Ishikawa (cell line): ENCODE measurements around the gene NOTCH3.
A peak's percentile ranks its signal among the peaks of the same experiment; 100 is the strongest.

Experiments used
- CEBPB ChIP-seq: IDR thresholded peaks from 2 replicates; pipeline ENCODE4 v1.6.1; 2012
- CREB1 ChIP-seq: IDR thresholded peaks from 2 replicates; pipeline ENCODE4 v1.6.1; 2012; ENCODE audit warnings: low read depth
- EGR1 ChIP-seq: IDR thresholded peaks from 2 replicates; pipeline ENCODE4 v1.6.1; 2012
- EP300 ChIP-seq: IDR thresholded peaks from 2 replicates; pipeline ENCODE4 v1.6.1; 2012; ENCODE audit warnings: borderline replicate concordance
- FOXM1 ChIP-seq: IDR thresholded peaks from 2 replicates; pipeline ENCODE4 v1.6.1; 2012; ENCODE audit warnings: low read depth, borderline replicate concordance
- NFIC ChIP-seq: IDR thresholded peaks from 2 replicates; pipeline ENCODE4 v1.6.1; 2012
- RAD21 ChIP-seq: IDR thresholded peaks from 2 replicates; pipeline ENCODE4 v1.6.1; 2012; ENCODE audit warnings: low read depth
- REST ChIP-seq: IDR thresholded peaks from 2 replicates; pipeline ENCODE4 v1.6.1; 2012; ENCODE audit warnings: low read depth, mild to moderate bottlenecking
- TAF1 ChIP-seq: IDR thresholded peaks from 2 replicates; pipeline ENCODE4 v1.6.1; 2012; ENCODE audit warnings: low read depth, mild to moderate bottlenecking
- TCF12 ChIP-seq: IDR thresholded peaks from 2 replicates; pipeline ENCODE4 v1.6.1; 2012; ENCODE audit warnings: low read depth
- TEAD4 ChIP-seq: IDR thresholded peaks from 2 replicates; pipeline ENCODE4 v1.6.1; 2012
- USF1 ChIP-seq: IDR thresholded peaks from 2 replicates; pipeline ENCODE4 v1.6.1; 2012
- YY1 ChIP-seq: IDR thresholded peaks from 2 replicates; pipeline ENCODE4 v1.6.1; 2012; ENCODE audit warnings: low read depth
- ZBTB7A ChIP-seq: IDR thresholded peaks from 2 replicates; pipeline ENCODE4 v1.6.1; 2012; ENCODE audit warnings: low read depth
- TF ChIP-seq, protein P1 (sequence below): IDR thresholded peaks from 2 replicates; pipeline ENCODE4 v1.6.1; 2012

NOTCH3 gene

GRCh38 chr19:15200553-15201364 lies at the start of gene NOTCH3:
TSS of gene NOTCH3 (minus strand) at chr19:15200995. CDS start at chr19:15200905, 90 bp downstream.
- peak; percentile 40; the same call in 1 of the 2 replicates for TF ChIP-seq TAF1
- TF ChIP-seq, protein P1, sequence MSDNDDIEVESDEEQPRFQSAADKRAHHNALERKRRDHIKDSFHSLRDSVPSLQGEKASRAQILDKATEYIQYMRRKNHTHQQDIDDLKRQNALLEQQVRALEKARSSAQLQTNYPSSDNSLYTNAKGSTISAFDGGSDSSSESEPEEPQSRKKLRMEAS = no peak
- TF ChIP-seq EGR1 = peak; percentile 85

- TF ChIP-seq, protein P1 = no peak
- no peak for TF ChIP-seq EP300
- no peak for TF ChIP-seq FOXM1
- no peak for TF ChIP-seq EGR1
- no peak for TF ChIP-seq TEAD4
- TF ChIP-seq TAF1 = no peak
- no peak for TF ChIP-seq TCF12
- TF ChIP-seq CEBPB = no peak
- TF ChIP-seq NFIC = no peak
- TF ChIP-seq REST = no peak
- TF ChIP-seq CREB1 = no peak
- no peak for TF ChIP-seq RAD21
- TF ChIP-seq ZBTB7A = no peak
- TF ChIP-seq YY1 = no peak
- no peak for TF ChIP-seq USF1
Observed at GRCh38 chr19:15250640-15250993, 49.8 kb upstream of the NOTCH3 start.

DNA sequence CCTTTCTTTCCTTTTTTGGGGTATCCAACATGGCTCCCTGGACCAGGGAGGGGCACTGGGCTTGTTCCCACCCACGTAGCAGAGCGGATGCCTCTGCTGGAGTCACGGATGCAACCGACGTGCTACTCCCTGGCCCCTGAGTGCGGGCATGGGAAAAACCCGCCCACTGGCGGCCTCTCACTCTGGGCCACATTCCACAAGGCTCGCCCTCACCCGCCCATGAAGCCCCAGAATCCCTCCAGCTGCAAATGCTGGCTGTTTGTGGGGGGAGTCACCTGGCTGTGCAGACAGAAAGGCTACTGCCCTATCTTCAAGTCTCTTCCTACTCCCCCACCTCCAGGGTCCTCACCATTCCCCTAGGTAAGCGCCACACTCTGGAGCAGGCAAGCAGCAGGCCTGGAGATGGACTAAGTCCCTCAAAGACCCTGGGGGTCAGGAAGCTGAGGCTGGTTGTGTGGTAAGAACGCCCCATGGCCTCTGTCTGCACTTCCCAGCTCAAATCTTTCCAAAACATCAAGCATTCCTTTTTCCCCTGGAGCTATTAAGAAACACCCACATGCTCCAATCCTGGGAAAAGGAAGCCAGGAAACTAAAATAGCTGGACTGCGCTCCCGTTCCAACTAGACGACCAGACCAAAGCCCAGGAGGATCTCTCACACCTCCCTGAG lies 49.3 kb upstream of the NOTCH3 start:
- TF ChIP-seq RAD21 = no peak
- TF ChIP-seq, protein P1 = peak; percentile 59; the same call in 1 of the 2 replicates
- peak; percentile 39; the same call in 1 of the 2 replicates for TF ChIP-seq FOXM1
- peak; percentile 58; the same call in 1 of the 2 replicates for TF ChIP-seq EGR1
- TF ChIP-seq TEAD4 = peak; percentile 80
- peak; percentile 70 for TF ChIP-seq TCF12
- TF ChIP-seq USF1 = no peak
- peak; percentile 28 for TF ChIP-seq NFIC
- TF ChIP-seq YY1 = no peak; the same call in 1 of the 2 replicates
- peak; percentile 78 for TF ChIP-seq EP300
- 0 out of 2 replicates have a peak, but pooled peaks have one; percentile 33 for TF ChIP-seq ZBTB7A
- TF ChIP-seq CEBPB = no peak

GRCh38 chr19:15249528-15249874 lies 48.7 kb upstream of the NOTCH3 start:
- TF ChIP-seq TEAD4 = no peak
- TF ChIP-seq REST = no peak
- TF ChIP-seq TCF12 = no peak
- no peak for TF ChIP-seq USF1
- no peak for TF ChIP-seq TAF1
- no peak for TF ChIP-seq EGR1
- no peak for TF ChIP-seq YY1
- TF ChIP-seq FOXM1 = no peak
- no peak for TF ChIP-seq EP300
- no peak for TF ChIP-seq CREB1
- TF ChIP-seq, protein P1 = no peak; the same call in 1 of the 2 replicates
- no peak for TF ChIP-seq RAD21
- no peak for TF ChIP-seq CEBPB
- TF ChIP-seq NFIC = no peak
- no peak for TF ChIP-seq ZBTB7A
